ENCODE measurements around the gene NAA10. TPM values are rescaled to one million over a fixed set of nuclear protein-coding genes. Genes with fewer than 3 reads are reported as not detected.

NAA10 gene
- total RNA-seq, 4 donors from 2014 or later, result 89.3 to 106 (median 95.4) TPM

DNA sequence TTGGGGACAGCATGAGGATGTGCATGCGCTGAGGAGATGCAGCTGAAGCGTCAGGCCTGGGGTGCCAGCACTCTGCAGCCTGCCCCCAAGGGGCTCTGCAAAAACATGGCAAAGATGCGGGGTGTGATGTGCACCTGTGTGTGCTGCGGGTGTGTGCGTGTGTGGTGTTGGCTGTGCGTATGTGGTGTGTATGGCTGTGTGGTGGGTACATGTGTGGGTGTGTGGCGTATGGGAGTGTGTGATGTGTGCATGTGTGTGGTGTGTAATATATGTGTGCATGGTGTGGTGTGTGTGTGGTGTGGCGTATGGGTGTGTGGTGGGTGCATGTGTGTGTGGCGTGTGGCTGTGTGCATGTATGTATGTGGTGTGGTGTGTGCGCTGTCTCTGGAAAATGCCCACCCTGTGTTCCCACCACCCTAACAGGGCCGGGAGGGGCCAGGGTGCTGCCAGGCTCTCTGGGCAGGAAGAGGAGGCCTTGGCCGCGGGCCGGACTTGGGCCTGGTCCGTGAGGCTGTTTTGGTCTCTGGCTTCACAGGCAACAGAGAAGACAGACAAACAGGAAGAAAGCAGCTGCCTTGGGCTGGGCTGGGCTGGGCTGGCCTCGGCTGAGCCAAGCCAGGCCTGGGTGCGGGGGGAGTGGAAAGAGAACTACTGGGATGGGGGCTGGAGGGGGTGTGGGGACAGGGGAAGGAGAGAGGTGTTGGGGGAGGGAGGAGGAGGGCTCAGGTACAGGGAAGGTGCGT is 31.4 kb downstream of the NAA10 start:
- Histone ChIP-seq H3K27ac (replicated peaks in 1 of 4) (peak overlapping the region; percentile 17 to 41 (median 34)), H3K36me3 (no peaks in the 10 kb centered on the region), H3K27me3 (no peaks in the 10 kb centered on the region), H3K4me1 (peaks cover 14 to 41% (median 34%) of the 10 kb centered on the region in 4 donors), H3K4me3 (no peak overlapping the region), H3K9me3 (no peaks in the 10 kb centered on the region)
- no peak for DNase-seq (ENCODE audit: extremely low spot score)
- no peak for TF ChIP-seq EP300 (IDR thresholded peaks at IDR 0.05)
- TF ChIP-seq POLR2A (IDR thresholded peaks at IDR 0.05; ENCODE audit: low read depth), result no peak
- no peak for TF ChIP-seq POLR2AphosphoS5 (IDR thresholded peaks at IDR 0.05)
- TF ChIP-seq CTCF (IDR thresholded peaks at IDR 0.05), result no peak
- intact Hi-C loops (cut with DNase I), result no loop called here
- 49% methylated on average over 17 of the region's 18 CpGs for WGBS

GRCh38 chrX:153902385-153902784 is 32.5 kb downstream of the NAA10 start:
- intact Hi-C loops (cut with DNase I), result no loop called here
- TF ChIP-seq POLR2AphosphoS5 (IDR thresholded peaks at IDR 0.05) (no peak), CTCF (IDR thresholded peaks at IDR 0.05) (no peak), EP300 (IDR thresholded peaks at IDR 0.05) (no peak), POLR2A (IDR thresholded peaks at IDR 0.05; ENCODE audit: low read depth) (no peak)

GRCh38 chrX:153901753-153902140 is 33.1 kb downstream of the NAA10 start:
- Histone ChIP-seq H3K9me3 (no peaks in the 10 kb centered on the region), H3K4me1 (peaks cover 14 to 41% (median 34%) of the 10 kb centered on the region in 4 donors), H3K4me3 (no peak overlapping the region), H3K27me3 (no peaks in the 10 kb centered on the region), H3K27ac (replicated peaks in 1 of 4) (no peak overlapping the region), H3K36me3 (no peaks in the 10 kb centered on the region)
- intact Hi-C loops (cut with DNase I), result no loop called here
- 66% methylated on average over 8 of the region's 8 CpGs for WGBS
- TF ChIP-seq CTCF (IDR thresholded peaks at IDR 0.05), result no peak
- no peak for TF ChIP-seq EP300 (IDR thresholded peaks at IDR 0.05)
- no peak for TF ChIP-seq POLR2A (IDR thresholded peaks at IDR 0.05; ENCODE audit: low read depth)
- no peak for TF ChIP-seq POLR2AphosphoS5 (IDR thresholded peaks at IDR 0.05)
- DNase-seq (ENCODE audit: extremely low spot score), result no peak

More at GRCh38 chrX:153902385-153902784, 32.5 kb downstream of the NAA10 start:
- Histone ChIP-seq H3K9me3 (no peaks in the 10 kb centered on the region), H3K27ac (replicated peaks in 1 of 4) (no peak overlapping the region), H3K4me1 (peaks cover 14 to 41% (median 34%) of the 10 kb centered on the region in 4 donors), H3K4me3 (no peak overlapping the region), H3K27me3 (no peaks in the 10 kb centered on the region), H3K36me3 (no peaks in the 10 kb centered on the region)
- DNase-seq (ENCODE audit: extremely low spot score), result no peak
- WGBS, result 64% methylated on average over 8 of the region's 10 CpGs

GRCh38 chrX:153900831-153901752 is 33.7 kb downstream of the NAA10 start:
- H3K4me3 ChIP-seq, result no peak overlapping the region
- no peak for DNase-seq (ENCODE audit: extremely low spot score)
- no peaks in the 10 kb centered on the region for H3K27me3 ChIP-seq
- H3K4me1 ChIP-seq, result peaks cover 14 to 41% (median 34%) of the 10 kb centered on the region in 4 donors
- peaks cover 0 to 2% (median 0%) of the 10 kb centered on the region in 4 donors for H3K9me3 ChIP-seq
- H3K27ac ChIP-seq (replicated peaks in 1 of 4), result peak overlapping the region in 2 of 4 donors; percentile 18 to 26
- no peaks in the 10 kb centered on the region for H3K36me3 ChIP-seq
- WGBS, result 52% methylated on average over 26 of the region's 26 CpGs
- intact Hi-C loops (cut with DNase I), result no loop called here
- TF ChIP-seq POLR2AphosphoS5 (IDR thresholded peaks at IDR 0.05), result peak in 1 of 2 donors; percentile 8
- no peak for TF ChIP-seq CTCF (IDR thresholded peaks at IDR 0.05)

All from esophagus muscularis mucosa (tissue), 4 donors.